IgD-negative memory B cell (primary cell): ENCODE results near the gene SPRR2A. TPM values are rescaled to one million over a fixed set of nuclear protein-coding genes. Genes with fewer than 3 reads are reported as not detected.
"Not testable (repeated sequence)": the region's sequence is repeated elsewhere in the genome, so short reads cannot be mapped to it uniquely, and the experiment has no call there.

ENCODE experiments used
- H3K27ac Mint-ChIP-seq, 3 donors: one replicate each; pipeline ENCODE4 v1.8.0; 2020 to 2022; ENCODE audit warnings: mild to moderate bottlenecking in 3 of 3, mixed read lengths in 3 of 3, moderate library complexity in 1 of 3
- H3K27me3 Mint-ChIP-seq: one replicate; pipeline ENCODE4 v1.8.0; 2021; ENCODE audit warnings: mixed read lengths
- H3K36me3 Mint-ChIP-seq: one replicate; pipeline ENCODE4 v1.8.0; 2020; ENCODE audit warnings: mild to moderate bottlenecking, mixed read lengths
- H3K4me1 Mint-ChIP-seq, 3 donors: one replicate each; pipeline ENCODE4 v1.8.0; 2020 to 2022; ENCODE audit warnings: mixed read lengths in 3 of 3, mild to moderate bottlenecking in 1 of 3
- H3K4me3 Mint-ChIP-seq, 4 donors: one replicate each; pipeline ENCODE4 v1.8.0; 2020 to 2022; ENCODE audit warnings: mild to moderate bottlenecking in 4 of 4, mixed read lengths in 4 of 4, moderate library complexity in 3 of 4
- H3K9me3 Mint-ChIP-seq, 3 donors: one replicate each; pipeline ENCODE4 v1.8.0; 2020 to 2021; ENCODE audit warnings: mixed read lengths in 3 of 3, mild to moderate bottlenecking in 1 of 3
- polyA plus RNA-seq: library from polyadenylated mRNA; unstranded; fragments of 300-500 nt; fragmentation: Illumina TruSeq; gene quantifications from one replicate; pipeline ENCODE4 v1.2.3, GENCODE V29; 2021

Gene SPRR2A
- polyA plus RNA-seq, 1 donor from 2014 or later, result not detected

DNA sequence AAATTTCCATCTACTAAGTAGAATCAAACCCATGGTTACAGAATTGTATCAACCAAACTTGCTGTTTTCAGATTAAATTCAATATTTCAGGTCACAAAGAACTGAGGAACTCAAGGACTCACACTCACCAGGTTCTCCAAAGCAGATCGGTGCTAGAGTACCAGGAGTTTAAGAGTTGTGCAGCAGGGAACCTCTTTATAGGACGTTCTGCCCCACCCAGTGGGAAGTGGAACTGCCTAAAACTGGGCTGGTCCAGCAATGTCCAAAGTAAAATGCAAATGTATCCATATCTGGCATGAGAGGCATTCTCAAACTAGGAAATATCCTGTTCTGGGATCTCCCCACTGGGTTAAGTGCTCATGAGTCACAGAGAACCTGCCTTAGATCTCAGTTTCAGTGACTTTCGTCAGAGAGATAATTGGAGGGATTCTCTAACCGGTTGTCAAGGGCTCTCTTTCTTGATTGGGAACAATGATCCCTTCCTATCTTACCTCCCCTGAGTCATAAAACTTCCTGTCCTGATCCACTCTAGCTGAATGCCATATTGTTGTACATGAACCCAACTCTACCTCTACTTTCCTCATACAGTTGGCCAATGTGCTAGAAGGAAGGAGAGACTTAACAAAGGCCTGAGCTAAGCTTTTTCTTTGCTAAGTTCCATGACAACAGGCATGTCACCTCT is 16.2 kb downstream of the SPRR2A start, which contains the start of gene SPRR2D:
Gene SPRR2D, minus strand, starts transcription at position 171 of the 682 bp plus-strand sequence. CDS start 774 bp downstream, outside the sequence.
- H3K4me3 Mint-ChIP-seq, result no peak within 1 kb of the TSS

DNA sequence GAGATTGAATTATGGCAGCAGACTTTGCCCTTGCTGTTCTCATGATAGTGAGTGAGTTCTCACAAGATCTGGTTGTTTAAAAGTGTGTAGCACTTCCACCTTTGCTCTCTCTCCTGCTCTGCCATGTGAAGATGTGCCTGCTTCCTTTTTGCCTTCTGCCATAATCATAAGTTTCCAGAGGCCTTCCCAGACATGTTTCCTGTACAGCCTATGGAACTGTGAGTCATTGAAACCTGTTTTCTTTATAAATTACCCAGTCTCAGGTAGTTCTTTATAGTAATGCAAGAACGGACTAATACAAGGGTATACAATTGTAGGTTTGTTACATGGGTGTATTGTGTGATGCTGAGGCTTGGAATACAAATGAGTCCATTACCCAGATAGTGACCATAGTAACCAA is 22.1 kb downstream of the SPRR2A start:
- H3K4me1 Mint-ChIP-seq, result no peaks in the 10 kb centered on the region
- H3K27me3 Mint-ChIP-seq, result peaks cover 15% of the 10 kb centered on the region
- H3K9me3 Mint-ChIP-seq, result peaks cover 0 to 2% (median 0%) of the 10 kb centered on the region in 3 donors
- no peak overlapping the region for H3K4me3 Mint-ChIP-seq
- H3K27ac Mint-ChIP-seq, result no peak overlapping the region
- H3K36me3 Mint-ChIP-seq, result no peaks in the 10 kb centered on the region

More for the DNA sequence above, 16.2 kb downstream of the SPRR2A start, which contains the start of gene SPRR2D:
- H3K27me3 Mint-ChIP-seq, result peaks cover 34% of the 10 kb centered on the region
- H3K4me1 Mint-ChIP-seq, result no peaks in the 10 kb centered on the region
- H3K9me3 Mint-ChIP-seq, result peaks cover 0 to 4% (median 0%) of the 10 kb centered on the region in 3 donors
- H3K27ac Mint-ChIP-seq, result no peak within 1 kb of the TSS
- no peaks in the 10 kb centered on the region for H3K36me3 Mint-ChIP-seq

- Mint-ChIP-seq H3K4me1 (peaks cover 0 to 1% (median 0%) of the 10 kb centered on the region in 3 donors), H3K4me3 (no peak overlapping the region), H3K36me3 (no peaks in the 10 kb centered on the region)
Observed at GRCh38 chr1:153032677-153033308, 24.5 kb downstream of the SPRR2A start.

GRCh38 chr1:153032073-153032472 is 25.2 kb downstream of the SPRR2A start:
- Mint-ChIP-seq H3K4me1 (peaks cover 0 to 1% (median 0%) of the 10 kb centered on the region in 3 donors), H3K4me3 (no peak overlapping the region), H3K27ac (no peak overlapping the region), H3K27me3 (peaks cover 6% of the 10 kb centered on the region), H3K9me3 (peaks cover 0 to 3% (median 0%) of the 10 kb centered on the region in 3 donors), H3K36me3 (no peaks in the 10 kb centered on the region)

More at GRCh38 chr1:153032677-153033308, 24.5 kb downstream of the SPRR2A start:
- peaks cover 6% of the 10 kb centered on the region for H3K27me3 Mint-ChIP-seq
- no peak overlapping the region for H3K27ac Mint-ChIP-seq
- H3K9me3 Mint-ChIP-seq, result peaks cover 0 to 3% (median 0%) of the 10 kb centered on the region in 3 donors

- H3K27ac Mint-ChIP-seq, result no peak within 1 kb of the TSS
- peaks cover 0 to 1% (median 0%) of the 10 kb centered on the region in 3 donors for H3K4me1 Mint-ChIP-seq
- H3K27me3 Mint-ChIP-seq, result peaks cover 5% of the 10 kb centered on the region
- peak within 1 kb of the TSS in 1 of 4 donors; percentile 59 for H3K4me3 Mint-ChIP-seq
- no peaks in the 10 kb centered on the region for H3K36me3 Mint-ChIP-seq
- peaks cover 0 to 3% (median 0%) of the 10 kb centered on the region in 3 donors for H3K9me3 Mint-ChIP-seq
Observed at GRCh38 chr1:153030895-153031294, 26.4 kb downstream of the SPRR2A start, which contains the start of gene SPRR1B. Gene SPRR1B, plus strand, starts transcription at chr1:153031203. Its CDS starts 1,143 bp downstream, at chr1:153032346.

GRCh38 chr1:153028766-153029165 is 28.5 kb downstream of the SPRR2A start:
- Mint-ChIP-seq H3K27me3 (peaks cover 5% of the 10 kb centered on the region), H3K36me3 (peaks cover 2% of the 10 kb centered on the region), H3K4me3 (no peak overlapping the region), H3K9me3 (peaks cover 0 to 3% (median 0%) of the 10 kb centered on the region in 3 donors), H3K4me1 (peaks cover 0 to 1% (median 0%) of the 10 kb centered on the region in 3 donors), H3K27ac (no peak overlapping the region)

- peaks cover 2% of the 10 kb centered on the region for H3K36me3 Mint-ChIP-seq
- H3K4me1 Mint-ChIP-seq, result peaks cover 0 to 3% (median 1%) of the 10 kb centered on the region in 3 donors
- no peak overlapping the region for H3K4me3 Mint-ChIP-seq
- H3K9me3 Mint-ChIP-seq, result peaks cover 0 to 3% (median 0%) of the 10 kb centered on the region in 3 donors
- no peak overlapping the region for H3K27ac Mint-ChIP-seq
- peaks cover 13% of the 10 kb centered on the region for H3K27me3 Mint-ChIP-seq
Observed at GRCh38 chr1:153025797-153026196, 31.5 kb downstream of the SPRR2A start.

DNA sequence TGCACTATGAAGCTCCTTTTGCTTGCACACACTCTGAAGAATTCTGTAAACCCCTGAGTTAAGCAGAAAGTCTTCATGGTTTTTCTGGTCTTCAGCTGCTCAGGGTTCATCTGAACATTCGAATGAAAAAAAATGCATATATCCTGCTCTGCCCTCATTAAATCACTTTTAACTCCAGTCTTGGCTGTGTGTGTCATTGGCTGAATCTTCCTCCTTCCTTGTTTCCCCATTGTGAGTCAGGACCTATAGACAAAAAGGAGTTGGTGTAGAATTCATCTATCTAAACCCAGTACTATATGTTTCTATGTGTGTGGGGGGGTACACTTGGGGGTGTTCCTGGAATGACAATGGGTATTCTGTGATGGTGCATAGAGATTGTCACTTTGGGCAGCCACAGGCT is 32.9 kb downstream of the SPRR2A start:
- Mint-ChIP-seq H3K4me3 (no peak overlapping the region), H3K27ac (no peak overlapping the region), H3K36me3 (peaks cover 2% of the 10 kb centered on the region), H3K27me3 (peaks cover 13% of the 10 kb centered on the region), H3K9me3 (peaks cover 0 to 3% (median 0%) of the 10 kb centered on the region in 3 donors), H3K4me1 (peaks cover 0 to 3% (median under 1%) of the 10 kb centered on the region in 3 donors)

GRCh38 chr1:153023109-153023508 is 34.2 kb downstream of the SPRR2A start:
- Mint-ChIP-seq H3K27me3 (peaks cover 12% of the 10 kb centered on the region), H3K9me3 (no peaks in the 10 kb centered on the region)

GRCh38 chr1:153022340-153022739 is 35.0 kb downstream of the SPRR2A start:
- not testable (repeated sequence) for H3K4me1 Mint-ChIP-seq, H3K4me3 Mint-ChIP-seq, H3K36me3 Mint-ChIP-seq, H3K9me3 Mint-ChIP-seq, H3K27ac Mint-ChIP-seq
- H3K27me3 Mint-ChIP-seq, result peaks cover 11% of the 10 kb centered on the region

More at GRCh38 chr1:153023109-153023508, 34.2 kb downstream of the SPRR2A start:
- no peak overlapping the region for H3K27ac Mint-ChIP-seq
- H3K4me3 Mint-ChIP-seq, result no peak overlapping the region
- peaks cover 0 to 3% (median 0%) of the 10 kb centered on the region in 3 donors for H3K4me1 Mint-ChIP-seq
- H3K36me3 Mint-ChIP-seq, result peaks cover 2% of the 10 kb centered on the region

GRCh38 chr1:153021829-153022228 is 35.5 kb downstream of the SPRR2A start:
- H3K36me3 Mint-ChIP-seq, H3K4me1 Mint-ChIP-seq, H3K4me3 Mint-ChIP-seq, H3K27ac Mint-ChIP-seq, H3K9me3 Mint-ChIP-seq: not testable (repeated sequence)
- H3K27me3 Mint-ChIP-seq, result peaks cover 11% of the 10 kb centered on the region

DNA sequence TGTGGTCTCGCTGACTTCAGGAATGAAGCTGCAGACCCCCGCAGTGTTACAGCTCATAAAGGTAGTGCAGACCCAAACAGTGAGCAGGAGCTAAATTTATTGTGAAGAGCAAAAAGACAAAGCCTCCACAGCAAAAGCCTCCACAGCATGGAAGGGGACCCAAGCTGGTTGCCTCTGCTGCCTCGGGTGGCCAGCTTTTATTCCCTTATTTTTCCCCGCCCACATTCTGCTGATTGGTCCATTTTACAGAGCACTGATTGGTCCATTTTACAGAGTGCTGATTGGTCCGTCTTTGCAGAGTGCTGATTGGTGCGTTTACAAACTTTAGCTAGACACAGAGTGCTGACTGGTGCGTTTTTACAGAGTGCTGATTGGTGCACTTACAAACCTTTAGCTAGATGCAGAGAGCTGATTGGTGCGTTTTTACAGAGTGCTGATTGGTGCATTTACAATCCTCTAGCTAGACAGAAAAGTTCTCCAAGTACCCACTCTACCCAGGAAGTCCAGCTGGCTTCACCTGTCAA is 46.0 kb downstream of the SPRR2A start:
- not testable (repeated sequence) for H3K36me3 Mint-ChIP-seq, H3K9me3 Mint-ChIP-seq, H3K4me1 Mint-ChIP-seq, H3K4me3 Mint-ChIP-seq, H3K27me3 Mint-ChIP-seq, H3K27ac Mint-ChIP-seq
